Measurements from ENCODE around the gene PCSK2.

- no peak for TF ChIP-seq TAF1 (IDR thresholded peaks at IDR 0.05; ENCODE audit: low read depth, low read length)
- no peak for TF ChIP-seq POLR2A (IDR thresholded peaks at IDR 0.05; ENCODE audit: low read depth, low read length)
- no peak for TF ChIP-seq POLR2AphosphoS5 (IDR thresholded peaks at IDR 0.05; ENCODE audit: low read depth, low read length)
These were observed 87.4 kb downstream of the PCSK2 start for GRCh38 chr20:17314264-17314663.

Measured in GM12891 (cell line).